Measurements from ENCODE around the gene ELL.

GRCh38 chr19:18450931-18451836, 70.7 kb downstream of the ELL start:
- peak; percentile 97 for TF ChIP-seq CTCF (IDR thresholded peaks at IDR 0.05)
- no peak for TF ChIP-seq ZFX (IDR thresholded peaks at IDR 0.05; ENCODE audit: borderline replicate concordance)
